HG02642 (cell line): ENCODE data around the gene GRHPR.
"Not testable (repeated sequence)": the region's sequence is repeated elsewhere in the genome, so short reads cannot be mapped to it uniquely, and the experiment has no call there.

Source experiments
- ATAC-seq: cut with Tn5 transposase; IDR thresholded peaks from one replicate; pipeline ENCODE4 v1.9.1; 2021; ENCODE audit warnings: mild to moderate bottlenecking; ENCODE audit not compliant: unreplicated experiment, poor library complexity

GRHPR gene

DNA sequence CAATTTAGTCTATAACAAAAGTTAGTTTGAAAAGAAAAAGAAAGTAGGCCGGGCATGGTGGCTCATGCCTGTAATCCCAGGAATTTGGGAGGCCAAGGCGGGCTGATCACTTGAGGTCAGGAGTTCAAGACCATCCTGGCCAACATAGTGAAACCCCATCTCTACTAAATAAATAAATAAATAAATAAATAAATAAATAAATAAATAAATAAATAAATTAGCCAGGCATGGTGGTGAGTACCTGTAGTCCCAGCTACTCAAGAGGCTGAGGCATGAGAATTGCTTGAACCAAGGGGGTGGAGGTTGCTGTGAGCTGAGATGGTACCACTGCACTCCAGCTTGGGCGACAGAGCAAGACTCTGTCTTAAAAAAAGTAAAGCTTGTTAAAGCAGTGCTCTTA, 24.5 kb upstream of the GRHPR start:
- ATAC-seq: not testable (repeated sequence)

DNA sequence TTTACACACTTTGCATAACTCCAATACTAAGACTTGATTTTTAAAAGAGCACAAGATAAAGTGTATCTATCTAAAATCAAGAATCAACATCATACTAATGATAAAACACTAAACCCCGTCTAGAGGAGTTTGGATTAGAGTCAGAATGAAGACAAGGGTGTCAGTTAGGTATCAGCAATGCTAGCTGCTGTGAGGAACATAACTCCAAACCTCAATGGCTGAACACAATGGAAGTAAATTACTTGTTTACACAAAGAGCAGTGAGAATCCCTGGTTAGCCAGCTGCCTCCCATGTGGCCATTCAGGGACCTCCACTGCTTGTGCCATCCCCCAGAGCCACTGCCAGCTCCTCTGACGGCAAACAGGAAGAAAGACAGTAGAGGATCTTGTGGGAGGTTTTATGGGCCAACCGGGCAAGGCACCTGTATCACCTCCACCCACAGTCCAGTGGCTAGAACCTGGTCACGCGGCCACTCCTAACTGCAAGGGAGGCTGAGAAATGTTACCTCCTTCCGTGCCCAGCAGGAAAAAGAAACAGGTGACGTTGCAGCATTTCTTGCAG, 24.0 kb upstream of the GRHPR start:
- no peak for ATAC-seq

DNA sequence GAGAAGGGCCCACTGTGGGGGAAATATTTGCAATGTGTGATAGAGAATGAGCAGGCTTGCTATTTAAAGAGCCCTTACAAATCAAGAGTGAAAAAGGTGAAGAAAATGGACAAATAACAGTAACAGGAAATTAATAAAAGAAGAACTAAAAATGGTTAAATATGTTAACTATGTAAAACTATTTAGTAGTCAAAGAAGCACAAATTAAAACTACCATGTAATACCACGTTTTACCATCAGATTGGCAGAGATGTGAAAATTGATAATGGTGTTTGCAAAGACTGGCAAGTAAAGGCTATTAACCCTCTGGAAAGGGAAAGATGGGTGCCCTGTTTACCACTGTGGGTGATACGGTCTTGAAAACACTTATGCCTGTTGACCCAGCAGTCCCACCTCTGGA, 23.2 kb upstream of the GRHPR start:
- no peak for ATAC-seq

DNA sequence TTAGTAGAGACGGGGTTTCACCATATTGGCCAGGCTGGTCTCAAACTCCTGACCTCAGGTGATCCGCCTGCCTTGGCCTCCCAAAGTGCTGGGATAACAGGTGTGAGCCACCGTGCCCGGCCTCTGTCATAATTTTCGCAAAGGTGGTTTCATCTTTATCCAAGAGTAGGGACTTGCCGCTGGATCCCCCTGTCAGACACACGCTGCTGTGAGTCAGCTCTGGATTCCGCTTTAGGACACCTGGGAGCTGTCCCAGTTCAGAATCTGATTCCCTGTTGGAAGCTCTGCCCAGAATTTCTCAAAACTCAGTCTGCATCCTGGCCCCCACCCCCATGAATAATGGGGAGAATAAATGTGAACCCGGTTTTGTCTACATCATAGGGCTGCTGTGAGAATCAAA, 17.9 kb upstream of the GRHPR start:
- no peak for ATAC-seq

DNA sequence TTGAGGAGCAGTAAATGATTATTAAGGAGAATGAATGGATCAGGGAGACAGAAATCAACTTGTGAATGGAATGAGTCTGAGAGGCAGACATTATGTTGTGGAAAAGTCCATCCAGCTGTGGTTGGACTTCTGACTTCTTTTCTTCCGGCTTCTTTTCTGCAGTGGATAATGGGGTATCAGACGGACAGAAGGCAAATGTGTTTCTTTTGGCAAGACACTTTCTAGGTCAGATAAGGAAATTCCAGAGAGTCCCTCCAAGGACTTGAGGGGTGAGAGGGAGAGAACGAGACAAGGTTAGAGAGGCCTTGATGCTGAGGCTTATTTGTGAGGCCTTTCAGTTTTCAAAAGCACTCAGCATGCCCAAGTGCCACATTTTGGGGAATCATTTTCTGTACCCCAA, 17.1 kb upstream of the GRHPR start:
- no peak for ATAC-seq

DNA sequence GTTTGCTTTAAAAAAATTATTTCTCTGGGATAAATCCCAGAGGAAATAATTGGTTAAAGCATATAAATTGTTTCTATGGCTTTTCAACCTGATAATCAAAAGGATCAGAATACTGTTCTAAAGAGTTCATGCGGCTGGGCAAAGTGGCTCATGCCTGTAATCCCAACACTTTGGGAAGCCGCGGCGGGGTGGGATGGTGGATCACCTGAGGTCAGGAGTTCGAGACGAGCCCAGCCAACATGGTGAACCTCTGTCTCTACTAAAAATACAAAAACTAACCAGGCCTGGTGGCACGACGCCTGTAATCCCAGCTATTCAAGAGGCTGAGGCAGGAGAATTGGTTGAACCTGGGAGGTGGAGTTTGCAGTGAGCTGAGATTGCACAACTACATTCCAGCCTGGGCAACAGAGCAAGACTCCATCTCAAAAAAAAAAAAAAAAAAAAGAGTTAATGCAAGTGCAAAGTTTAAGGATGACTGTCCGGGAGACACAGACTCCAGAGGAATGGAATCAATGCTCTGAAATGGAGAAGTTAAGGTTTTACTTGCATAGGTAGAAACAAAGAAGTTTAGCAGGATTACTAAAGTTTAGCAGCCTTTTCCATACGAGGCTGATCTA, 16.6 kb upstream of the GRHPR start:
- ATAC-seq: no peak

DNA sequence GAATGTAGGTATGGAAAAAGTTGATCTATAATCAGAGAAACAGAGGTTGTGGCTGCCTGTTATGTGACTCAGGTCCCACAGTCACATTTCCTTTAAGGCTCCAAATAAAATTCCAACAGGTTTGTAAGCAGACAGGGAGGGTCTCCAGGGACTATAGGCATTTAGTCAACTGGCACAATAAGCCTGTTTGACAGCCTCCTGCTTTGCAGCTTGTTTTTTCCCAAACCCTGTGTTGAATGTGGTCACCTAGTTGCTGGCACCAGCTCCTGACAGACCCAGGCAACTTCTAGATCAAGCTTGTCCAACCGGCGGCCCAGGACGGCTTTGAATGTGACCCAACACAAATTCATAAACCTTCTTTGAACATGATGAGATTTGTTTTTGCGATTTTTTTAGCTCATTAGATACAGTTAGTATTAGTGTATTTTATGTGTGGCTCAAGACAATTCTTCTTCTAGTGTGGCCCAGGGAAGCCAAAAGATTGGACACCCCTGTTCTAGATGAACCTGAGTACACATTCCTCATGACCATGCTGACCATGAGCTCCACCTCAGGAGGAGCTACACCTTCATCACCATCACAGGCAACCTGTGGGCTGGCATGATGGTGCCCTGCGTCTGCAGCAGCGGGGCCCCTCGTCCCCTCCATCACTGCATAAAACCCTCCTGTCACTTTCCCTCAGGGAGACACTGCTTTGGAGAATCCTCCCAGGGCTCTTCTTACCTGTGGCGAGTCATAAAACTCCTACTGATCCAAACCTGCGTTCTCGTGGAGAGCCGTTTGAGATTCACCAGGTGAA, 15.7 kb upstream of the GRHPR start:
- ATAC-seq: no peak

DNA sequence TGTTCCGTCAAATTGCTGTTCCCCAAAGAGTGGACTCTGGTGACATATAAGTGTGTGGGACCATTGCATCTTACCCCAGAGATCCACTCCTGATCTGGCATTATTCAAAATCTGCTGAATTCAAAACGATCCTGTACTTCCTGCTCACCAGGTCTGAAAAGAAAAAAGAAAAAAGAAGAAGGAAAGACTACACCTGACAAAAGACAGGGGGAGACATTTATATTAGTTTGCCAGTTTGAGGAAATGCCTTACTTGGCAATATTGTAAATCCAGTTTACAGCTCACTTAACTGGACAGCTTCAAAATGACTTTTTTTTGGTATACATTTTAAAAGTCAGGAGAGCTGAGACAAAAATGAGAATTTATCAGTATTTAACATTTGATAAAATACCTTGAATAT, 15.0 kb upstream of the GRHPR start:
- ATAC-seq: no peak

DNA sequence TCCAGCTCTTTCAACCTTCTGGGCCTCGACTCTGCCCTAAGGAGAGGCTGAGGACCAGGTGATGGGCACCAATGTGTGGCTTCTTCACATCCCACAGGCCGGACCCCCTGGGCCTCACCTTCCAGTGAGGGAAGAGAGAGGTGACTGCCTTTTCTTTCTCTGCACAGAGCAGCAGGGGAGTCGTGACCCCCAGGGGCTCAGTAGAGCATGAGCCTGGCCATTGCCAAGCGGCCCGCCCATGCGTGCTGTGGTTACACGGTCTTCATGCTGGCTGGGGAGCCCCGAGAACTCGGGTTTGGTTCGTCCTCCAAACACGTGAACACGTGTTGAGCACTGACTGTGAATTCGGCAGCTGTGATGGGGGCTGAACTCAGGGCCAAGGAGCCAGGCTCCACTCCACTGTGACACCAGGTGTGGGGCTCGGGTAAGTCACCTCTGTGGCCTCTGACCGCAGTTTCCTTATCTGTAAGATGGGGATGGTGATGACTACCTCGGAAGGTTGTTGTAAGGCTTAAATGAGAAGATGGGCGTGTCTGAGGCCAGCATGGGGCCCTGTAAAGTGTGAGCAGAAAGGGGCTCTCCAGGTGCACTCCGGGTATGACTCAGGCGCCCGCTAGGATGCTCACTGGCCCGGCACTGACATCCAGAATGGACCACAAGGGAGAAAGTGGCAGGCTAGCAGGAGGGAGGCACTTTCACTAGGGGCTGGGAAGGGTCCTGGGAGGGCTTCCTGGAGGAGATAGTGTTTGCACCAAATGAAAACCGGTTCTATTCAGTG, 13.4 kb upstream of the GRHPR start:
- ATAC-seq: peak; percentile 82

DNA sequence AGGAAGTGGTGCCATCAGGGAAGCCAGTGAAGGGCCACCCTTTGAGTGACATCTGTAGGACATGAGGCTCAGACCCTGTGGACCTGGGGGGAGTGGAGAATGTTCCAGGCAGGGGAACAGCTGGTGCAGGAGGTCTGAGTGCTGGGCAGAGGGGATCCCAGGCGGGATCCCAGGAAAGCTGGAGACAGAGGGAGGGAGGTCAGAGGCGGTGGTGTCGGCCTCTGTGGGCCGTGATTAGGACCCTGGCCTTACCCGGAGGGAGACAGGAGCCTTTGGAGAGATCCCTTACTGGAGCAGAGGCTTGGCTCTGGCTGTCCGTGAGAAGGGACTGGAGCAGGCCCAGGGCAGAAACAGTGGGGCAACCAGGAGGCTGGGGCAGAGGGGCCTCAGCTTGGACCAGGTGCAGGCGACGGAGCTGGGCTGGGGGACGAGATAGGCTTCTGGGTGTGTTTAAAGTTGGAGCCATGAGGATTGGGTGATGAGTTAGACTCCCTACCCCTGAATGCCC, 12.1 kb upstream of the GRHPR start:
- ATAC-seq: no peak

DNA sequence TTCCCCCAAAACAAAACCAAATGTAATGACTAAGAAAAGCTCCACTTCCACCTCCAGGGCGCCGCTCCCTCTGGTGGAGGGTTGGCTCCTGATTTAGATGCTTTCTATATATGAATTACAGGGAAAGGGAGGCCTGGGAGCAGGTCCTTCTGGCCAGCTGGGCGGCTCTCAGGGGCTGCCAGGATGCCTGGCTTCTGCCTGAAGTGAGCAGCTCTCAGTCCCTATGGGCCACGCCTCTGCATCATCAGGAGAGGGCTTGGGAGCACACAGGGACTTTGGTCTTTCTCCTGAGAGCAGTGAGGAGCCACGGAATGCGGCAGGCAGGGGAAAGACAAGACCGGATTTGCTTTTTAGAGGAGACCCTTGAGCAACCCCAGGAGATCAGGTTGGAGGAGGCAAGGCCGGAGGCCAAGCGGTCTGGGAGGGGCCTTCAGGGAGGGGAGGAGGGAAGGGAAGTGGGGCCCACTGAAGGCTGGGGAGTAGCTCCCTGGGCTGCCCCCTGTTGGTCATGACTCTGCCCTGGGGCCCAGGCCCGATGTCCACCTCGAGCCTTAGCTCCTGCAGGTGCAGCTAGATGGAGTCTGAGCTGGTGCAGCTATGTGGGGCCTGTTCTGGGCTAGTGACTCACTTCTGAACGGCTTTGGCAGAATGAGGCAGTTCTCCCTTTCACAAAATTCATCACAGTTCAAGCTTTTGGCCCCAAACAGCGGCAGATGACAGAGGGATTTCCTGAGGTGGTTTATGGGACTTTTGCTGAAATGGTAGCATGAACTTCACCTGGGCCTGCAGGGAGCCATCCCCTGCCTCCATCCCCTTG, 11.3 kb upstream of the GRHPR start:
- ATAC-seq: peak; percentile 33

DNA sequence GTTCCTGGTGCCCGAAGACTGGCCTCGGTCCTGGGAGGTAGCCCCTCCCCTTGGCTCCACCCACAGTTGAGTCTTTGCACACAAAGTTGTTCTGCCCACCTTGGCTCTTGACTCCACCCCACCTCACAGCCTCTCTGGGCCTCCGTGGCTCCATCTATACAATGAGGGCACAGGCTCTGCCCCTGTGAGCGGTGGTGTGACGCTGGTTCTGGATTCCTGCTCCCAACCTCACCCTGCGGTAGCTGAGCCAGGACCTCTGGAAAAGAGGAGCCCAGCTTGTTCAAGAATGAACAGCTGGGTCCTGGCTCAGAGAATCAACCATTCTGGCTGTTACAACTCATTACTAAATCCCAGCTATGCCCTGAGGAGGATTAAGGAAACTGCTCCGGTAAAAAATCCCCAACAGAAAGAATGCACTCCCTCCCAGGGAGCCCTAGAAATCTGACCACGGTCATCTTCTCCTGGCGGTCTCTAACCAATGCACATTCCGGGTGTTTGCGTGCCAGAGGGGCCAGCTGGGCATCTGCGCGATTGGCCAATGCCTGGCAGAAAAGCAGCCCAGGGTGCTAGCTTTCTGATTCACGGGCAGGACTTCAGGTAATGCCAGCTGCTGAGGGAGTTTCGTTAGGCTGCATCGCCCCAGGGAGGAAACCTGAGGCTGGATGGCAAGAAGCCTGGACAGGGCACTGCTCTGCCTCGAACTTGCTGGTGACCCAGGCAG, 9.9 kb upstream of the GRHPR start:
- no peak for ATAC-seq

DNA sequence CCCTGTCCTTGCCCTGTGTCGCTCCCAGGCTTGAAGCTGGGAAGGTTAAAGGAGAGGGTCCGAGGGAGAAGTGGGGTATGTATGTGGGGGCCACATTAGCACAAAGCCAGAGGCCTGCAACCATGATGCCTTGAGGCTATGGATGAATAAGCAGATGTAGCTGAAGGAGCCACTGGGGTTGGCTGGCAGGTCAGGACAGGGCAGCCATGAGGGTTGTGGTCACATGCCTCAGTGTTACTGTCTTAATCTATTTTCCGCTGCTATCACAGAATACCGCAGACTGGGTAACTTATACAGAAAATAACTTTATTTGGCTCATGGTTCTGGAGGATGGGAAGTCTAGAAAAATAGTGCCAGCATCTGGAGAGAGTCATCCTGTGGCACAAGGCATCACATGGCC, 9.2 kb upstream of the GRHPR start:
- no peak for ATAC-seq

DNA sequence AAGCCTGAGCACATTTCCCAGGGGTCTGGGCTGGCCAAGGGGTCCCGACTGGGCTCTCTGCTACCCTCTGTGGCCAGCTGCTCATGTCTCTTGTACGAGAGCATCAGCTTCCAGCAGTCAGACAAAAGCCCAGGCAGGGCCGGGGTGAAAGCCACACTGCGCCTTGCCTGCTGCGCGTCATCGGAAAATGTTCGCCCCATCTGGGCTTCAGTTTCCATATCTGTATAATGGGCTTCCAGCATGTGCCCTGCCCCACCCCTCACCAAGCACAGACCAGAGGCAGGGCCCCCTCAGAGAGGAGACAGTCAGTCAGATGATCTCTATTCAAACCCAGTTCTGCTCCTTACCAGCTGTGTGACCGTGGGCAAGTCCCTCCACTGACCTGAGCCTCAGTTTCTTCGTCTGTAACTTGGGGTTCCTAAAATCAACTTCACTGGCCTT, 8.0 kb upstream of the GRHPR start:
- ATAC-seq: no peak

DNA sequence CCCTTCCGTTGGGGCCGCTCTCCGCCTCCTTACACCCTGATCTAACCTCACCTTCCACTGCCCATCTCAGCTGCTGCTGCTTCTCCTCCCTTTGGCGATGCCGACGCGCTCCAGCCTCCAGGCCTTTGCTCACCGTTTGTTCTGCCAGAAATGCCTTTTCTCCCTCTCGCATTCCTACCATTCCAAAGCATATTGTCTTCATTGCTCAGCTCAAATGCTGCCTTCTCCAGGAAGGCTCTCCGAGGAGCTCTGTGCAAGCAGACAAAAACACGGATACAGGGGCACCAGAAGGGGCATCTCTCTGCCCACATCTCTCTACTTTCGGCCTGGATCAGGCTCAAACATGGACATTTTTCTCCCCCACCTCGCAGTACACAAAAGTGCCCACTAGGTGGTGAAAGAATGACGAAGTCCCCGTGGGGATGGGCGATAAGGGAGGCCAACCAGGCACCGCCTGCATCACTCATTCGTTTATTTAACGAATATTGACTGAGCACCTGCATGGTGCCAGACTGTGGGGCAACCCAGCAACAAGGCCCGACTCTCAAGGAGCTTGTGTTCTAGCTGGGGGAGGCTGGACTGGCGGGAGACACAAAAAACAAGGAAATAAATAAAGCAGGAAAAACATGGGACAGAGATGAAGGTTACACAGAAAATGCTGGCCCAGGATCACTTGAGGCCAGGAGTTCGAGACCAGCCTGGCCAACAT, 7.3 kb upstream of the GRHPR start:
- ATAC-seq: no peak

DNA sequence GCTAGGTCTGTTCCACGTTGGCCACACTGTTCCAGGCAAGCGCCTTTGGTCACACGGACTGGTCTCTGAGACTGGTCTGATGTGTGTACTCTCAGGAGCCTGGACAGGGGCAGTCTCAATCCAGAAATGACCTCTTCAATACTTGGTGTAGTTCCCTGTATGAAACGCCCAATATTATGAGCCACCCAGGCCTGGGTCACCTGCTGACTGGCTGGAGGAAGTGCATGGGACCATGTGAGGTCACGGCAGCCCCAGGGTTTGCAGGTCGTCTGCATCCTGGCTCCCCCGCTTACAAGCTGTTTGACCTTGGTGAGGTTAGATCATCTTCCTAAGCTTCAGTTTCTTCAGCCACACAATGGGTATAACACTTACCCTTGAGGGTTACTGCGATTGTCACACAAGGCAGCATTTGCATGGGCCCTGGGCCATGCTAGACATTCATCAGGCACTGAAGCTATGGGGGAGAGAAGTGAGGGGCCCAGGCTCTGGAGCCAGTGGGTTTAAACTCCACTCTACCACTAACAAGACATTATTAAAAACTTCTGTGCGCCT, 5.2 kb upstream of the GRHPR start:
- no peak for ATAC-seq

DNA sequence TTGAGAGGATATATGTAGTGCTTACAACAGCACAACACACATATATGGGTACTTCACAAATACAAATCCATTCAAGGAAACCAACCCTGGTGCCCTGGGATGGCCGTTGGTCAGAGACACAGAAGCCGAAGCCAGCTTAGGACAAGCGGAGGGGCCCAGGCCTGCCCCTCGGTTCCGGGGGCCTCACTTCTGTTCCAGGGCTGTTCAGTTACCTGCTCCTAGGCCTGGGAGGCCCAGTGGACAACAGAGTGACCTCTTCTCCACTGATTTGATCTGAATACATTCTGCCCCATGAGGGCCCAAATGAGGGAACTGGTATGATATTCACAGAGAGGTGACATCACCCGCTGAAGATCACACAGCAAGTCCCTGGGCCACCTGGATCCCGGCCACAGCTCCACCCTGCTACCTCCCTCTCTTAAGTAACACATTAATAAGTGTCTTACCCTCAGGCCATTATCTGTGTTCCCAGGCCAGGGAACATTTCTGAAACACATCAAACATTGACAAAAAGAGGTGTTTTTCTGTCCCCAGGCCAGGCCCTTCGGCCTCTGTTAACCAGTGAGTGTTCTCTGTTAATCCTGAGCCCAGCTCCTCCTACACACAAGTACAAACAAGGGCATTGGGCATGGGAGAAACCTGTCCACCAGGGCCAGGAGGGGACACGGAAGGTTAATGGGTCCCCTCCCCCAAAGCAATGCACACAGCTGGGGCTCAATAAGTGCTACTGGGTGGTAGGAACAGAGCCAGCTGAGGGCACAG, 4.5 kb upstream of the GRHPR start:
- ATAC-seq: no peak

DNA sequence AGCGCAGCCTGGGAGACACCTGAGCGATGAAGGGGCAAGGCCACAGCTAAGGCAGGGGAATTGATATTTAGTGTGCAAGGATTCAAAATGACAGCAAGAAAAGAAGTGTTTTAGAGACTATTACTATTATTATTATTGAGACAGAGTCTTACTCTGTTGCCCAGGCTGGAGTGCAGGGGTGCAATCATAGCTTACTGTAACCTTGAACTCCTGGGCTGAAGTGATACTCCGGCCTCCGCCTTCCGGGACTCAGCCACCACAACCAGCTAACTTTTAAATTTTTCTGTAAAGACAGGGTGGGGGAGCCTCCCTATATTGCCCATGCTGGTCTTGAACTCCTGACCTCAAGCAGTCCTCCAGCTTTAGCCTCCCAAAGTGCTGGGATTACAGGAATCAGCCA, 3.3 kb upstream of the GRHPR start:
- ATAC-seq: no peak
